Heart left ventricle (tissue), 16 donors: ENCODE results near the gene CNR2. TPM values are rescaled to one million over a fixed set of nuclear protein-coding genes. Genes with fewer than 3 reads are reported as not detected.
A peak's percentile ranks its signal among the peaks of the same experiment; 100 is the strongest.
"Not testable (repeated sequence)": the region's sequence is repeated elsewhere in the genome, so short reads cannot be mapped to it uniquely, and the experiment has no call there.

ENCODE experiments used
- ATAC-seq, 4 donors: fragments of 200-7000 bp; cut with Tn5 transposase; one replicate each; pipeline ENCODE4 v1.9.1; 2020 to 2022; ENCODE audit warnings: moderate library complexity in 4 of 4, mild to moderate bottlenecking in 3 of 4, moderate number of reproducible peaks in 1 of 4
- DNase-seq, 5 donors: peaks; one replicate each; pipeline ENCODE4 v3.0.0-alpha.2; 2020
- H3K27ac ChIP-seq, 12 donors: fragments of 200-600 bp; sonication (generic) in 4 of 12; one replicate each; pipeline versions ENCODE4 v1.5.0 to v1.8.0; 2016 to 2022; ENCODE audit warnings: mild to moderate bottlenecking in 2 of 12
- H3K27me3 ChIP-seq, 9 donors: fragments of 200-600 bp; sonication (generic) in 2 of 9; one replicate each; pipeline versions ENCODE4 v1.5.1 to v1.8.0; 2016 to 2022; ENCODE audit warnings: mild to moderate bottlenecking in 3 of 9
- H3K36me3 ChIP-seq, 9 donors: fragments of 200-600 bp; sonication (generic) in 2 of 9; one replicate each; pipeline versions ENCODE4 v1.5.0 to v1.8.0; 2018 to 2022; ENCODE audit warnings: mild to moderate bottlenecking in 2 of 9
- H3K4me1 ChIP-seq, 12 donors: fragments of 200-600 bp; sonication (generic) in 4 of 12; one replicate each; pipeline versions ENCODE4 v1.5.0 to v1.8.0; 2016 to 2022; ENCODE audit warnings: mild to moderate bottlenecking in 3 of 12
- H3K4me3 ChIP-seq, 12 donors: fragments of 200-600 bp; sonication (generic) in 4 of 12; one replicate each; pipeline versions ENCODE4 v1.5.0 to v1.8.0; 2017 to 2022; ENCODE audit warnings: mild to moderate bottlenecking in 9 of 12, moderate library complexity in 4 of 12
- H3K9me3 ChIP-seq, 12 donors: fragments of 200-600 bp; sonication (generic) in 4 of 12; one replicate each; pipeline versions ENCODE4 v1.5.0 to v1.8.0; 2016 to 2022; ENCODE audit warnings: mild to moderate bottlenecking in 1 of 12
- CTCF ChIP-seq, 12 donors: fragments of 200-600 bp; sonication (generic) in 4 of 12; IDR thresholded peaks; one replicate each; pipeline versions ENCODE4 v1.5.0 to v1.8.0; 2018 to 2022; ENCODE audit warnings: antibody characterized with exemption in 12 of 12, mild to moderate bottlenecking in 5 of 12
- POLR2A ChIP-seq, 2 donors: fragments of 450-650 bp; IDR thresholded peaks; one replicate each; pipeline ENCODE4 v1.6.1; 2017; ENCODE audit warnings: antibody characterized with exemption in 2 of 2, mild to moderate bottlenecking in 2 of 2, moderate library complexity in 2 of 2
- WGBS, 4 donors: extraction: QIAGEN DNeasy Blood & Tissue Kit in 2 of 4; methylation state at CpG; one replicate each; pipeline versions ENCODE4 v1.1.5 to v1.1.7; 2013 to 2018; 5-methylcytosine and 5-hydroxymethylcytosine counted together
- intact Hi-C, 10 donors: fragments of 100-400 bp; cut with DNase I; formaldehyde crosslinking; loops; one replicate each; pipeline versions ENCODE4 v1.11.1 to v1.14.2; 2022
- polyA plus RNA-seq, 2 donors: library from polyadenylated mRNA; stranded (reverse); fragments of 200-250 nt; gene quantifications; one replicate each; pipeline ENCODE4 v1.2.3, GENCODE V29; 2013
- total RNA-seq, 9 donors: library from RNA; depleted of rRNA in 2 of 9; stranded (reverse); fragments of >200 nt in 2 of 9; fragmentation: NEBNext Ultra II Directional in 3 of 9; extraction: Animal tissue kit (Norgen Biotek cat#: 25700) in 3 of 9; gene quantifications; one replicate each; pipeline versions ENCODE4 v1.1.0 to v1.2.4, GENCODE V29; 2016 to 2023
- donor health status: ischemic (EF 13 %, LVEDD 7.1; RV severe dilation, severe dysfunction).
- donor health status: healthy with polysubstance abuse.
- donor health status: DM: no; HTN: yes; CAD: no.
- donor health status: DM: no; HTN: no; CAD: no.
- donor health status: ischemic (EF 25% LVEDD 6.9; RV normal size, moderate dysfunction).
- donor health status: ischemic (EF 25% LVEDD 5.7; RV mildly dilated, moderate dysfunction).
- donor health status: healthy.
- donor health status: DM: yes; HTN: yes; CAD: no.
- donor health status: ischemic (EF 35%, LVEDD 5.7; RV mildly dilated, moderate dysfunction).
- donor health status: nonischemic (EF 11% LVEDD 7.7; RV severe dilation, severe dysfunction).
- donor health status: DM: yes; HTN: yes; CAD: no.
- donor health status: PGD.
- donor health status: ischemic (EF 29% LVEDD 5.4; RV normal size, mild dysfunction).
- donor health status: nonischemic (EF 23%, LVEDD 6.1; RV moderate dilation, normal function).

Gene CNR2
- total and polyA plus RNA-seq, 11 donors: 0.01 to 0.13 (median 0.09) TPM; not detected in 7

DNA sequence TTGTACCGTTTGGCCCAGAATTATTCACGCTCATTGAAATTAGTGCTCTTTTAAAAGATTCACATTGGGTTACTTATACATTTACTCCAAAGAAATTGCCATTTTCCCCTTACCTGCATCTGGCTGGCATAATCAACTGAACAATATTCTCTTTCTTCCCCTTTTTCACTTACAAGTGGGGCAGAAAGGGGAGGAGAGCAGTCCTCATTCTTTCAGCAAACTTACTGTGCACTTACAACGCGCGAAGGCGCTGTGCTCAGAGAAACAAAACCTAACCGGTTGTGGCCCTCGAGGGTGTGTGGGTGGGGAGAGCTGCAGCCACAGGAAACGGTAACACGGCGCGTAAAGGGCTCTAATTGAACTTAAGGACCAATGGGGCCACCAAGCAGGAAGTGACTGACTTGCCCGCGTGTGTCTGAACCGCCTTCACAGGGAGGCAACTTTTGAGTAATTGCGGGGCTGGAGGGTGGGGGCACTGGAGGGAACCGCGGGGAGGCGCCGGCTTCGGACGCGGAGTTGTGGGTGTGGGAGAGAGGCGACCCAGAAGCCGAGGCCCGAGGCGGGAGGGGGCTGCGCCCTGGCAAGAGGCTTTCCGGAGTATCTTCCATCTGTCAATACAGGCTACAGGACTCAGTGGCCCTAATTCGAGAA lies 45.8 kb upstream of the CNR2 start:
- no peaks in the 10 kb centered on the region for H3K9me3 ChIP-seq
- peak overlapping the region; percentile 56 to 98 (median 84) for H3K4me3 ChIP-seq
- WGBS, 4 donors: 2 to 4% (median 3%) methylated on average over 19 to 30 of the region's 30 CpGs
- peak overlapping the region; percentile 94 to 100 (median 99) for H3K27ac ChIP-seq
- TF ChIP-seq CTCF (IDR thresholded peaks at IDR 0.05): peak in 9 of 12 donors; percentile 17 to 70 (median 42)
- no peak for TF ChIP-seq POLR2A (IDR thresholded peaks at IDR 0.05)
- peaks cover 0 to 50% (median 21%) of the 10 kb centered on the region in 12 donors for H3K4me1 ChIP-seq
- peak; percentile 88 to 92 (median 90) for DNase-seq
- peak; percentile 50 to 81 (median 80) for ATAC-seq
- peaks cover 0 to 26% (median 23%) of the 10 kb centered on the region in 9 donors for H3K36me3 ChIP-seq
- intact Hi-C loops: loop anchor here in 8 of 10 donors (2.0 to 5.0 kb wide), 6 partner anchors 62 to 153 kb away; partner anchors contain the start of gene MYOM3 (in 2 of the 8)
- no peaks in the 10 kb centered on the region for H3K27me3 ChIP-seq

- Histone ChIP-seq H3K4me3 (peak overlapping the region; percentile 56 to 98 (median 84)), H3K27ac (peak overlapping the region; percentile 94 to 100 (median 99)), H3K4me1 (peaks cover 0 to 43% (median 17%) of the 10 kb centered on the region in 12 donors), H3K36me3 (peaks cover 0 to 19% (median 16%) of the 10 kb centered on the region in 9 donors)
- intact Hi-C loops: loop anchor here in 8 of 10 donors (2.0 to 5.0 kb wide), 6 partner anchors 63 to 154 kb away; partner anchors contain the start of gene MYOM3 (in 2 of the 8)
- not testable (repeated sequence) for H3K9me3 ChIP-seq, ATAC-seq, H3K27me3 ChIP-seq
- DNase-seq: peak in 1 of 5 donors; percentile 30
- 64 to 77% (median 70%) methylated on average over 19 of the region's 19 CpGs for WGBS, 4 donors
Measured at GRCh38 chr1:23958040-23958809, 45.1 kb upstream of the CNR2 start.

GRCh38 chr1:23957096-23957495 lies 43.9 kb upstream of the CNR2 start:
- TF ChIP-seq CTCF (IDR thresholded peaks at IDR 0.05) (no peak), POLR2A (IDR thresholded peaks at IDR 0.05) (no peak)
- H3K27me3 ChIP-seq: no peaks in the 10 kb centered on the region
- no peak overlapping the region for H3K4me3 ChIP-seq
- intact Hi-C loops: loop anchor here in 7 of 10 donors (2.0 to 5.0 kb wide), 4 partner anchors 65 to 155 kb away; partner anchors contain the start of gene MYOM3 (in 2 of the 7)
- peak in 1 of 5 donors; percentile 25 for DNase-seq
- peak overlapping the region in 5 of 12 donors; percentile 19 to 60 (median 36) for H3K27ac ChIP-seq
- no peak for ATAC-seq
- peaks cover 0 to 13% (median 11%) of the 10 kb centered on the region in 9 donors for H3K36me3 ChIP-seq
- no peaks in the 10 kb centered on the region for H3K9me3 ChIP-seq
- H3K4me1 ChIP-seq: peaks cover 0 to 38% (median 15%) of the 10 kb centered on the region in 12 donors
- WGBS, 4 donors: 32 to 59% (median 50%) methylated on average over 7 of the region's 7 CpGs

- TF ChIP-seq POLR2A (IDR thresholded peaks at IDR 0.05) (no peak), CTCF (IDR thresholded peaks at IDR 0.05) (no peak)
- DNase-seq (no peak), ATAC-seq (no peak)
- H3K9me3 ChIP-seq: no peaks in the 10 kb centered on the region
- peaks cover 0 to 17% (median 2%) of the 10 kb centered on the region in 12 donors for H3K4me1 ChIP-seq
- WGBS, 4 donors: 73 to 94% (median 83%) methylated on average over 3 of the region's 3 CpGs
- H3K27ac ChIP-seq: no peak overlapping the region
- no peak overlapping the region for H3K4me3 ChIP-seq
- intact Hi-C loops: no loop called here
- H3K27me3 ChIP-seq: no peaks in the 10 kb centered on the region
- H3K36me3 ChIP-seq: no peaks in the 10 kb centered on the region
Measured at GRCh38 chr1:23953020-23953419, 39.9 kb upstream of the CNR2 start.
